ENCODE data around the gene TRAPPC10.

Gene TRAPPC10

GRCh38 chr21:43992121-43992520 is 20.0 kb upstream of the TRAPPC10 start:
- TF ChIP-seq, protein P1, sequence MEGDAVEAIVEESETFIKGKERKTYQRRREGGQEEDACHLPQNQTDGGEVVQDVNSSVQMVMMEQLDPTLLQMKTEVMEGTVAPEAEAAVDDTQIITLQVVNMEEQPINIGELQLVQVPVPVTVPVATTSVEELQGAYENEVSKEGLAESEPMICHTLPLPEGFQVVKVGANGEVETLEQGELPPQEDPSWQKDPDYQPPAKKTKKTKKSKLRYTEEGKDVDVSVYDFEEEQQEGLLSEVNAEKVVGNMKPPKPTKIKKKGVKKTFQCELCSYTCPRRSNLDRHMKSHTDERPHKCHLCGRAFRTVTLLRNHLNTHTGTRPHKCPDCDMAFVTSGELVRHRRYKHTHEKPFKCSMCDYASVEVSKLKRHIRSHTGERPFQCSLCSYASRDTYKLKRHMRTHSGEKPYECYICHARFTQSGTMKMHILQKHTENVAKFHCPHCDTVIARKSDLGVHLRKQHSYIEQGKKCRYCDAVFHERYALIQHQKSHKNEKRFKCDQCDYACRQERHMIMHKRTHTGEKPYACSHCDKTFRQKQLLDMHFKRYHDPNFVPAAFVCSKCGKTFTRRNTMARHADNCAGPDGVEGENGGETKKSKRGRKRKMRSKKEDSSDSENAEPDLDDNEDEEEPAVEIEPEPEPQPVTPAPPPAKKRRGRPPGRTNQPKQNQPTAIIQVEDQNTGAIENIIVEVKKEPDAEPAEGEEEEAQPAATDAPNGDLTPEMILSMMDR (IDR thresholded peaks at IDR 0.05; ENCODE audit: low read length, missing control alignments) = no peak
- H3K4me3 ChIP-seq (replicated peaks; ENCODE audit: low read depth, low read length) = no peak overlapping the region
- no peak for DNase-seq (ENCODE audit: low read depth)

GRCh38 chr21:43993420-43993934 is 18.6 kb upstream of the TRAPPC10 start:
- no peak overlapping the region for H3K4me3 ChIP-seq (replicated peaks; ENCODE audit: low read depth, low read length)
- TF ChIP-seq, protein P1 (IDR thresholded peaks at IDR 0.05; ENCODE audit: low read length, missing control alignments) = no peak
- DNase-seq (ENCODE audit: low read depth) = no peak

GRCh38 chr21:43994085-43994484 is 18.0 kb upstream of the TRAPPC10 start:
- no peak overlapping the region for H3K4me3 ChIP-seq (replicated peaks; ENCODE audit: low read depth, low read length)
- TF ChIP-seq, protein P1 (IDR thresholded peaks at IDR 0.05; ENCODE audit: low read length, missing control alignments) = no peak
- no peak for DNase-seq (ENCODE audit: low read depth)

GRCh38 chr21:43994646-43995045 is 17.5 kb upstream of the TRAPPC10 start:
- TF ChIP-seq, protein P1 (IDR thresholded peaks at IDR 0.05; ENCODE audit: low read length, missing control alignments) = no peak
- H3K4me3 ChIP-seq (replicated peaks; ENCODE audit: low read depth, low read length) = no peak overlapping the region
- DNase-seq (ENCODE audit: low read depth) = no peak

DNA sequence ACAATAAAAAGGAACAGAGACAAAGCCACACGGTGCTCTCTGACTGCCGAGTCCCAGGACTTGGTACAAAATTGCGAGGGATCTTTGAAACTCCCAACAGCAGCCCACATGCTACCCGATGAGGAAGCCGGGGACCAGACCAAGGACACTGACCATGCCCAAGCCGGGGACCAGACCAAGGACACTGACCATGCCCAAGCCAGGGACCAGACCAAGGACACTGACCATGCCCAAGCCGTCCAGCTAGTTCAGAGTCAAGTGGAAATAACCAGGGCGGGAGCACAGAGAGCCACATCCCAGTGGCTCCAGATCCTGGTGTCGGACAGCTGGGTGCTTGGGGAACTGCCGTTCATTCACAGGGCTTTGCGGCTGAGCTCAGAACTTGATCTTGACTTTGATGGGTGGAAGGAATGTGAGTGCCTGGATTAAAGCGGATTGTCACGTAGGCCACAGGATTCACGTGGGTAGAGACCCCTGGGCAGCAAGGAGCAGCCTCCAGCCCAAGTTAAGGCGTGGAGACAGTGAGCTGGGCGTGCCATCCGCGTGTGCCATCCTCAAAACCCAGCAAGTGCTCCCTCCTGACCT is 16.5 kb upstream of the TRAPPC10 start:
- no peak for DNase-seq (ENCODE audit: low read depth)

GRCh38 chr21:43997766-43998742 is 14.1 kb upstream of the TRAPPC10 start:
- DNase-seq (ENCODE audit: low read depth) = no peak
- TF ChIP-seq, protein P1 (IDR thresholded peaks at IDR 0.05; ENCODE audit: low read length, missing control alignments) = no peak
- H3K4me3 ChIP-seq (replicated peaks; ENCODE audit: low read depth, low read length) = no peak overlapping the region

More for the DNA sequence above, 16.5 kb upstream of the TRAPPC10 start:
- TF ChIP-seq, protein P1 (IDR thresholded peaks at IDR 0.05; ENCODE audit: low read length, missing control alignments) = no peak
- H3K4me3 ChIP-seq (replicated peaks; ENCODE audit: low read depth, low read length) = no peak overlapping the region
